GM18867 (cell line): ENCODE data around the gene FSD1.
"Not testable (repeated sequence)": the region's sequence is repeated elsewhere in the genome, so short reads cannot be mapped to it uniquely, and the experiment has no call there.

Experiments used
- ATAC-seq: cut with Tn5 transposase; IDR thresholded peaks from one replicate; pipeline ENCODE4 v1.9.1; 2021; ENCODE audit warnings: mild to moderate bottlenecking, moderate library complexity; ENCODE audit not compliant: unreplicated experiment

The FSD1 gene

DNA sequence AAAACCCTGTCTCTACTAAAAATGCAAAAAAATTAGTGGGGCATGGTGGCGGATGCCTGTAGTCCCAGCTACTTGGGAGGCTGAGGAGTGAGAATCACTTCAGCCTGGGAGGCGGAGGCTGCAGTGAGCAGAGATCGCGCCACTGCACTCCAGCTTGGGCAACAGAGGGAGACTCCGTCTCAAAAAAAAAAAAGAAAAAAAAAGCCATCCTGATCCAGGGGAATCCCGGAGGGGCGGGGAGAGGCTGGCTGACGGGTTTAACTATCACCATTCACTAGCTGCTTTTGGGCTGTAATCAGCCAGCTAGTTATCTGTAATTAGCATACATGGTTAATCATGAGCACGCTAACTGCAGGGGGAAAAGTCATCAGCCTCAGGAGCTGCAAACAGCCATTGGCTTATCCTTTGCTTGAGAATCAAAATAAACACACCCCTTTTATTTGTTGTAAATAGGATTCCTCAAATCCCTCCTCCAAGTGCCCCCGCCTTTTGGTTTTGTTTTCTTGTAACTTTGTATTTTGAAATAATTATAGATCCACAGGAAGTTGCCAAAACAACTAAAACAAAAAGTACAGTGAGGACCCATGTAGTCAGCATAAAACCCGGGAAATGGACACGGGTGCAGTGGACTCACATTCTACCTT is 9.6 kb downstream of the FSD1 start:
- ATAC-seq = no peak

DNA sequence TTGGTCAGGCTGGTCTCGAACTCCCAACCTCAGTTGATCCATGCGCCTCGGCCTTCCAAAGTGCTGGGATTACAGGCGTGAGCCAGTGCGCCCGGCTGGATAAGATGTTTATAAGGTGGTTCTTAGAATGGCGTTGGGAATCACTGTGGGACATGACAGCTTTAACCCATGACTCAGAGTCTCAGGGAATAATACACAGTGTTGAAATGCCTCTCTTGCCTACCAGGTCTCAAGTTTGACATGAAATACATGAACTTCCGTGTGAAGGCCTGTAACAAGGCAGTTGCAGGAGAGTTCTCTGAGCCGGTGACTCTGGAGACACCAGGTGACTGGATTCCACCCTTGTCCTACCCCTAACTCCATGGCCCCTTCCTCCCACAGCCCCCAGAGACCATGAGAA is 12.6 kb downstream of the FSD1 start:
- no peak for ATAC-seq

DNA sequence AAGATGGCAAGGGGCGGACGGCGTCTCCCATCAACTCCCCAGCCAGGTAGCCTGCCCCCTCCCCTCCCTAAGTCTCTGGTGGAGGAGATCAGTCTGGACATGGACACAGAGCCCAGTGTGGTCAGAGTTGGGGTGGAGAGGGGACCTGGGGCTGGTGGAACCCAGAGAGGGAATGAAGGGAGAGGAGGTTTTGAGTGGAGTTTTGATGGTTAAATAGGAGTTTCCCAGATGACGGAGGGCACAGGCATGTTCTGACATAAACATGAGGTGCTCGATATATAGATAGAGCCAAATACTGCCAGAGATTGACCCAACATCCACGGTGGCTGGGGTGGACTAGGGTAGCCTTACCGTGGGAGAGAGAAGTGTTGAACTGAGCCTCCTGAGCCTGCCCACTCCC is 14.1 kb downstream of the FSD1 start:
- ATAC-seq = no peak

DNA sequence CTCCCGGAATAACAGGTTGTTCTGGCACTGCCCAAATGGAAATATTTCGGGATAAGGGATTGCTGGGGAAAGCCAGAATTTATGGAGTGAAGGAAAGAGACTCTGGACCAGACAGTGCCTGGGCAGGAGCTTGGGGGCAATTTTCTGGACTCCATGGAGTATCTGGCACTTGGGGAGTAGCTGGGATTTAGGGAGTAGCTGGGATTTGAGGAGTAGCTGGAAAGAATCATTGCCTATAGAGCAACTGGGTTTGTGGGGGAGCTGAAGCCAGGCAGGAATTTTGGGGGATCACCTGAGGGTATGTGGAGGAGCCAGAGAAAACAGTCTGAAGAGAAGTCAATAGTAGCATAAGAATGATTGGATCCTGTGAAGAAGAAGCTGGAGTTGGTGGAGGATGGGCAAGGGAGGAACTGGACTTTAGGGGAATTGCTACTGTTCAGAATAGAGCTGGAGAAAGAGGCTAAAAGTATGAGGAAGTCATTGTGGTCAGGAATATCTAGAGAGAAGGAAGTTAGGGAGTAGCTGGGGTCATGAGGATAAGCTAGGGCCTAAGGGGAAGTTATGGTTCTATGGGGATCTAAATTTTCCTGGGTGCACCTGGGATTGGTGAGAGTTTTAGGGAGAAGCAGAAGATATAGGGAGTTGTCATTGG is 14.8 kb downstream of the FSD1 start:
- no peak for ATAC-seq

DNA sequence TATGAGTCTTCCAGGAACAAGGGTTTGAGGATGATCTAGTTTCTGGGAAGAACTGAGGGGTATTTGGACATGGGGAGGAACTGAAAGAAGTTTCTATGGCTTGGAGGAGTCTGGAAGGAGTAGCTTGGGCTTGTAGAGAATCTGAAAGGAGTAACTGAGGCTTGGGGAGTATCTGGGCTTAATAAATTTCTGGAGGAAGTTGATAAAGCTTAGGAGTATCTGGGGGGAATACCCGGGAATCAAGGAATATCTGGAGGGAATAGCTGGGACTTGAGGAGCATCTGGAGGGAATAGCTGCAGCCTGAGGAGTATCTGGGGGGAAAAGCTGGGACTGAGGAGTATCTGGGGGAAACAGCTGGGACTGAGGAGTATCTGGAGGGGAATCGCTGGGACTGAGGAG is 16.0 kb downstream of the FSD1 start:
- no peak for ATAC-seq

DNA sequence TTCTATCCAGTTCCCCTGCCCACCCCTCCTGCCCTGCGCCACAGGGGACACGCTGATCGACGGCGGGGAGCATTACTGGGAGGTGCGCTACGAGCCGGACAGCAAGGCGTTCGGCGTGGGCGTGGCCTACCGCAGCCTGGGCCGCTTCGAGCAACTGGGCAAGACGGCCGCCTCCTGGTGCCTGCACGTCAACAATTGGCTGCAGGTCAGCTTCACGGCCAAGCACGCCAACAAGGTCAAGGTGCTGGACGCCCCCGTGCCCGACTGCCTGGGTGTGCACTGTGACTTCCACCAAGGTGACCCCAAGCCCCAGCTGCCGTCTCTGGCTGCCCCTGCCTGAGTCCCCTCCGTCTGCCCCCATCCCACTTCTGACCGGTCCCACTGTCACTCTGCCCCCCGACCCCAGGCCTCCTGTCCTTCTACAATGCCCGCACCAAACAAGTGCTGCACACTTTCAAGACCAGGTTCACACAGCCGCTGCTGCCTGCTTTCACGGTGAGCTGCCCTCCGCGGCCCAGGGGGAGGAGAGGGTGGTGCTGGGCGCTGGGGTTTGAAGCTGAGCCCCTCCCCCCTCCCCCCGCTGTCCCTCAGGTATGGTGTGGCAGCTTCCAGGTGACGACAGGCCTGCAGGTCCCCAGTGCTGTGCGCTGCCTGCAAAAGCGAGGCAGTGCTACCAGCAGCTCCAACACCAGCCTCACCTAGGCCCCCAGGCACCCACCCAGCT is 18.7 kb downstream of the FSD1 start:
- no peak for ATAC-seq

DNA sequence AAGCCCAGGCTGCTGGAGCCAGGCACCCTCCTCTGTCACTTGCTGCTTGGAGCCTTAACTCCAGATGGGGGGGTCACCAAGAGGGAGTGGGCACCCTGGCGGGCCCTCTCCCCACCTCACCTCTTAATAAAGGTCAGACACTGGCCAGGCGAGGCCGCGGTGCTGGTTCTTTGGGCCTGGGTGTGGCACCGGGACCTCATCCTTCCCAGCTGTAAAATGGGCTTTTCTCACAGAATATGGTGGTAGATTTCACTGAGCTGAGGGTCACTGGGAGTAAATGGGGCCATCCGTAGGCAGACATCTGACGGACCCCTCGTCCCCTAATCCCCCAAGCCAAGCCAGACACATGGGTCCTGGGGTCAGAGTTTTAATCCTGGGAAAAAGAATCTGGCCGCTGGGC is 19.3 kb downstream of the FSD1 start:
- no peak for ATAC-seq

DNA sequence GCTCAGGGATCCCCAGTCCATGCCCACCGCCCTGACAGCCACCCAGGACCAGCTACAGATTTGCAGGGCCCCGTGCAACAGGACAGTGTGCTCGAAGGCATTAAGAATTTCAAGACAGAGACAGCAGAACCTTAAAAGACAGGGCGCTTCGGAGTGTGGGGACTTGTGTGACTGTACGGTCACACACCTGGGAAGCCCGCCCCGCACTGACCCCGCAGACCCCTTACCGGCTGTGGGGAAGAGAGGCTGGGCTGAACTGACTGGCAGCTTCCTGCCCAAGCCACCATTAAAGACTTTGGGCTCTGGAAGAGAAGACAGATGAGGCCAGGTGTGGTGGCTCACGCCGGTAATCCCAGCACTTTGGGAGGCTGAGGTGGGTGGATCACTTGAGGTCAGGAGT is 19.8 kb downstream of the FSD1 start:
- ATAC-seq = no peak

DNA sequence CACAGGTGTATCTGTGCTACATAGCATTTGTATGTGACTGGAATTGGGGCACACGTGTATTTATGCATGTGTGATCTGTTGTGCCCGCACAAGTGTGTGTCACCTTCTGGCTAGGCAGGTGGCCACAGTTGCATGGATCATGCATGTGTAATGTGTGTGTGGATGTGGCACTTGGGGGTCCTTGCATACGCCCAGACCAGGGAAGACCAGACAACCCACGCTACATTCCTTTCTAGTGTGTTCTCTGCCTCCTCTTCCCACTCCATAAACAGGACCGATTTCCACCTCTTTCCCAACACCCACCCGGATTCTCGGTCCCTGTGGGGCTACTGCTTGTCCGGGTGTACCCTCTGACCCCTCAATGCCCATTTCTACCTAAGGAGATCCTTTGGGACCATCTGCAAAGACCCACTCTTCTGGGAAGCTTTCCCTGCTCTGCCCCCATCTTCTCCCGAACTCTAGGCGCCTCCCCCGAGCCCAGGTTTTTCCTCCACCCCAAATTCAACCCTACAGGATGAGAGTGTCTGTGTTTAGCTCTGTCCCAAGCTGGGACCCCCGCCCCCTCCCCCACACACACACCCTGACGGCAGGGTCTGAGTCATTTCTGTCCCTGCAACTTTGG is 21.9 kb downstream of the FSD1 start:
- no peak for ATAC-seq

DNA sequence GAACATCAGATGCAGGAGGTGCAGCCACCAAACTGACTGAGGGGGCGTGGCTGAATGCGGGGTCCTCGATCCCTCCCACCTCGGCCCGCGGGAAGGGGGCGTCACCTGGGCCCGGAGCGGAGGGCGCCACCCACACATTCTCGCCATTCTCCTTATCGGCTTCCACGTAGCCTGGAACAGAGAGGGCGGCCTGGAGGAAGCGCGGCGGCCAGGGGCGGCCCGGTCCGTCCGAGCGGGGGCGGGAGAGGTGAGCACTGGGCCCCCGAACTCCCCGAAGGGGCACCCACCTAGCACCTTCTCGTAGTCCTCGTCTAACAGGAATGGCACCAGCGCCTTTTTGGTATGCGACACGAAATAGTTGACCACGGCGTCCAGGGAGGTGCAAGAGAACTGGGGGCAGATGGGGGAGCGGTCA is 22.4 kb downstream of the FSD1 start:
- no peak for ATAC-seq

DNA sequence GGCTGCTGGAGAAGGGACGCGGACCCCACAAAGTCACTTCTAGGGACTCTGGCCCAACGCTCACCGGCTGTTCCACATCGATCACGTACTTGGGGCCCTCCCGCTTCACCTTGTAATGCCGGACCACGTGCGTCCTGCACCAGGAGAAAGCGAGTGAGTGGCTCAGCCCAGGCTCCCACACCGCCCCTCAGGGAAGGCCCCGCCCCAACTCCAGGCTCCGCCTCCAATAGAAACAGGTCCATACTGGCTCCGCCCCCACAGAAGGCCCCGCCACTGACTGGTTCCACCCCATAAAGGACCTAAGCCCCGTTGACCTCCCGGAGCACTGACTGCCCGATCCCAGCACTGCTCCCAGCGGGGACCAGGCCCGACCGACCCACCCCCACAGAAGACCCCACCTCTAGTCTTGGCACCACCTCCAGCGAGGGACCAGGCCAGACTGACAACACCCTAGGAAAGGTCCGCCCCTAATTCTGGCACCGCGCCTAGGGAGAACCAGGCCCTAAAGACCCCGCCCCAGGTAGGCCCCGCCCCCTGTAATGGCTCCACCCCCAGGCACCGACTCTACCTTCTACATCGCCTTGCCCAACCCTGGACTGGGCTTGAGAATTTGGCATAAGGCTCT is 23.0 kb downstream of the FSD1 start:
- ATAC-seq = no peak

DNA sequence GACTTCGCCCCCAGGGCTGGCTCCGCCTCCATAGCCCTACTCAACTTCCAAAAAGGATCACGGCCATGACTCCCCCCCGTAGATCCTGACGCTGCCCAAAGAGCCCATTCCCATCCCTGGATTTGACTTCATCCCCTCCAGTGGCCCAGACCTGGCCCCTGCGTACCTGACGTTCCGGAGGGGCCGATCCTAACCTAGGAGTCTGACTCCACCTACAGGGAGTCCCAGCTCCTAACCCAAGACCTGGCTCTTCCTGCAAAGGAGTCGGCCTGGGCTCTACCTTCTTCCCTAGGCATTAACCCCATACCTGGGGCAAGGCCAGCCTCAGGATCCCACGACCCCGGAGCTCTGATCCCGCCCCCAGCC is 23.5 kb downstream of the FSD1 start:
- peak; percentile 3 for ATAC-seq

DNA sequence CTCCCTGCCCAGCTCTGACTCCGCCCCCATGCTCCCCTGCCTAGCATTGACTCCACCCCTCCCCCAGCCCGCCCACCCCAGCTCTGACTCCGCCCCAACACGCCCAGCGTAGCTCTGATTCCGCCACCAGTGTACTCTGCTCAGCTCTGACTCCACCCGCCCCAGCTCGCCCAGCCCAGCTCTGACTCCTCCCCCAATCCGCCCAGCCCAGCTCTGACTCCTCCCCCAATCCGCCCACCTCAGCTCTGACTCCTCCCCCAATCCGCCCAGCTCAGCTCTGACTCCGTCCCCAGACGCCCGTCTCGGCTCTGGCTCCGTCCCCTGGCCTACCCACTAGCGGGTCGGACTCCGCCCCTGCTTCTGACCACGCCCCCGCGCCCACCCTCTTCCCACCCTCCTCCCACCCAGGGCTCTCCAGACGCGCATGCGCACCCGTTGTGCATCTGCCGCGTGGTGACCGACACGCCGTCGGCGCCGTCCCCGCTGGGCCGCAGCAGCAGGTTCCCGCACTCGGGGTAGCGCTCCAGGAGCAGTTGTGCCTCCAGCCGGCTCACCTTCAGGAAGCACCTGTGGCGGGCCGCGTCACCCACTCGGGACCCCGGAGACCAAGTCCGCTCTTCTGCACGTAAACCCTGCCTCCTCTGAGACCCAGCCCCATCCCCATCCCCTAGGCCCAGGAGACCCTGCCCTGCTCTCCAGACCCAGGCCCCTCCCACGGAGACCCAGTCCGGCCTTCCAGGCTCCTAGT is 24.0 kb downstream of the FSD1 start:
- peak; percentile 78 for ATAC-seq

DNA sequence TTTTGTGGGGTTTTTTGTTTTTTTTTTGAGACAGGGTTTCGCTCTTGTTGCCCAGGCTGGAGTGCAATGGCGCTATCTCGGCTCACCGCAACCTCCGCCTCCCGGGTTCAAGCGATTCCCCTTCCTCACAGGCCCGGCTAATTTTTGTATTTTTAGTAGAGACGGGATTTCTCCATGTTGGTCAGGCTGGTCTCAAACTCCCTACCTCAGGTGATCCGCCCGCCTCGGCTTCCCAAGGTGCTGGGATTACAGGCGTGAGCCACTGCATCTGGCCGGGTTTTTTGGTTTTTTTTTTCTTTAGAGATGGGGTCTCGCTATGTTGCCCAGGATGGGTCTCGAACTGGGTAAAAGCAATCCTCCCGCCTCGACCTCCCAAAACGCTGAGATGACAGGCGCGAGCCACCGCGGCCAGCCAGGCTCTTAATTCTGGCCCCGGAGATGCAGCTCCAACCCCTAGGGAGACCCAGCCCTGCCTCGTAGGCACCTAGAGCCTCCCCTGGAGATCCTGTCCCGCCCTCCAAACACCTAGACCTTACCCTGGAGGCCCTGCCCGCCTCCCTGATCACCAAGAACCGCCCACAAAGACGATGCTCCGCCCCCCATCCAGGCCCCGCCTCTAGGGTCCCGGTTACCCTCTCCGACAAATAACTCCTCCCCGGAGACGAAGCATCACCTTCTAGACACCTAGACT is 24.7 kb downstream of the FSD1 start:
- not testable (repeated sequence) for ATAC-seq

DNA sequence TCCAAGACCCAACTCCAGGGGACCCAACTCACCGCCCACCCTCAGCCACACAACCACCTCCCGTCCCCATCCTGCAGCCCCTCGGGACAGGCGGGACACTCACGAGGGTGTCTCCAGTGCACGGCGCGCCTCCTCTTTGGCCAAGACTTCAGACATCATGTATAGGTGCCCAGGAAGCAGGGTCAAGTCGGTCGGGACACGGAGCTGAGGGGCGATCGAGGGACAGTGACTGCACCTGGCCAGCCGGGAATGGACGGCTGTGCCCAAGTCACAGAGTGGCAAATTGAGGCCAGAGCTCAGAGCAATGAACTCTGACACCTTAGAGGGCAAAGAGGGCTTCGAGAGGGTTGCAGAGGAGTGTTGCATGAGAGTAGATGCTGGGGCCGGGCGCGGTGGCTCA is 25.5 kb downstream of the FSD1 start:
- ATAC-seq = no peak

DNA sequence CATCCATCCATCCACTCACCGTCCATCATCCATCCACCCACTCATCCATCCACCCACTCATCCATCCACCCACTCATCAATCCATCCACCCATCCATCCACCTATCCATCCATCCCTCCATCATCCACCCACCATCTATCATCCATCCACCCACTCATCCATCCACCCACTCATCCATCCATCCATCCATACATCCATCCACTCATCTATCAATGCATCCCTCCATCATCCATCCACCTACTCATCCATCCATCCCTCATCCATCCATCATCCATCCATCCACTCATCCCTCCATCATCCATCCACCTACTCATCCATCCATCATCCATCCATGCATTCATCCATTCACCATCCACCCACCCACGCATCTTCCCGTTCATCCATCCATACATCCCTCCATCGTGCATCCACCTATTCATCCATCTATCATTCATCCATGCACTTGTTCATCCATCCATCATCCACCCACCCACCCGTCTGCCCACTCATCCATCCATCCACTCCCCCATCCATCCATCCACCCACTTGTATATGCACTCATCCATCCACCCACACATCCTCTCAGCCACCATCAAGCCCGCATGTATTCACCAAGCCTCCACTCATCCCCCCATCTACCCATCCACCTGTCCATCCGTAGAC is 30.7 kb downstream of the FSD1 start:
- no peak for ATAC-seq

DNA sequence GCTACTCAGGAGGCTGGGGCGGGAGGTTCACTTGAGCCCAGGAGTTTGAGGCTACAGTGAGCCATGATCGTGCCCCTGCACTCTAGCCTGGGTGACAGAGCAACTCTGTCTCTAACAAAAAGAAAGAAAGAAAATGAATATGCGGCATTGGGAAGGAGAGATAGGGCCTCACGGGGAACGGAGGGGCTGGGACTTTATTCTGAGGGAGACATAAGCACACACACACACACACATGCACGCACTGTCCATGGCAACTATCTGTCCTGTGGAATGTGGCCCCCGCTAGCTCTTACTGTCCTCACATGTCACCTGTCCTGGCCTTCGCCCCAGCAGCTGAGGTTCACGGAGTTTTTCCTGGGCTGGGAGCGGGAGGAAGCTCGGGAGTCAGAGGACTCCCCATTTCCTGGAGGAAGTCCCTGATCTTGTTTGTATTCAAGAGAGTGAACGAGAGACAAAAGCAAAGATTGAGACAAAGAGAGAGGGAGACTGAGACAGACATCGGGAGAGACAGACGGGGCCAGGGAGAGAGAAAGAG is 33.6 kb downstream of the FSD1 start:
- ATAC-seq = no peak

DNA sequence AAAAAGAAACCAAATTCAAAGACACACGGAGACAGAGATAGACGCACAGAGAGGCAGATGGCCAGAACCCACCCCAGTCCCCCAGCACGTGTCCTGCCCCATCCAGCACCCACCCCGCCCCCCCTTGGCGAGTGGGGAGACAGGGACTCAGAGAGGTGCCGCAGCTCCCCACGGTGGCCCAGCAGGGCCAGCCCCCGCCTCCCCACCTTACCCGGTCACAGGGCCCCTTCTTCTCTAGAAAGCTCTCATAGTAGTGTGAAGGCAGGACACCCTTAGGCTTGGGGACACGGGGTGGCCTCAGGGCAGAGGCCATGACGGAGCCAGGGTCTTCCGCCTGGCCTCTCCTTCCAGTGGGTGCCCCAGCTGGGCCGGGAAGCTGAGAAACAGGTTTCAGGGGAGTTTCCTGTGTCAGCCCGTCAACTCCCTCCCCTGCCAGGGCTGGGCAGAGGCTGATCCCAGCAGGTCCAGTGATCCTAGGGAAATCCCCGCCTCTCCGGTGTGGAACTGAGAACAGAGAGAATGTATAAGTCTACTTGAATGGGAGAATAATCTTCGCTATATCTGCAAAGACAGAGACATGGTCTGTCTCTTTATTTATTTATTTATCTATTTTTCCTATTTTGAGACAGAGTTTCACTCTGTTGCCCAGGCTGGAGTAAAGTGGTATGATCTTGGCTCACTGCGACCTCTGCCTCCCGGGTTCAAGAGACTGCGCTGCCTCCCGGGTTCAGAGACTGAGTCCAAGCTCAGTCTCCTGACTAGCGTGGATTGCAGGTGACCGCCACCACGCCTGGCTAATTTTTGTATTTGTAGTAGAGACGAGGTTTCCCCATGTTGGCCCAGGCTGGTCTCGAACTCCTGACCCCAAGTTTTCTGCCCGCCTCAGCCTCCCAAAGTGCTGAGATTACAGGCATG is 34.3 kb downstream of the FSD1 start, which contains the start of gene STAP2:
TSS of gene STAP2 (minus strand) at position 387 of the 915 bp plus-strand sequence. CDS start at position 313, 74 bp downstream.
- no peak for ATAC-seq
